H1 (cell line): ENCODE data around the gene PPP2R2B. TPM values are rescaled to one million over a fixed set of nuclear protein-coding genes. Genes with fewer than 3 reads are reported as not detected.

Experiments used
- CTCF ChIA-PET: fragments of 300-600 bp; sonication (Branson Sonifier 250); formaldehyde crosslinking; loops from one replicate; lab custom pipeline; 2021; ENCODE audit not compliant: partially characterized antibody; lab: Charles Lee
- POLR2A ChIA-PET: fragments of 300-600 bp; sonication (Branson Sonifier 250); formaldehyde crosslinking; loops from one replicate; lab custom pipeline; 2021; ENCODE audit warnings: inconsistent platforms; ENCODE audit not compliant: partially characterized antibody; lab: Charles Lee
- DNase-seq, 2 experiments: peaks; one replicate each; pipeline versions ENCODE4 v3.0.0 to v3.0.0-alpha.2; 2010 to 2022; ENCODE audit warnings: low spot score in 2 of 2, low read depth in 1 of 2, mixed read lengths in 1 of 2
- FAIRE-seq: peaks from 2 replicates; lab custom pipeline; 2011; peaks lifted over from hg19 to GRCh38; lab: Jason Lieb, UNC
- H2AFZ ChIP-seq: 2 replicates; pipeline ENCODE4 v1.8.1; 2012; ENCODE audit warnings: low read length, inconsistent platforms
- H2AK5ac ChIP-seq: 2 replicates; pipeline ENCODE4 v1.6.1; 2013; ENCODE audit warnings: low read depth, low read length
- H2BK120ac ChIP-seq: replicated peaks from 2 replicates; pipeline ENCODE3; 2013; ENCODE audit warnings: low read depth, low read length, inconsistent platforms
- H2BK12ac ChIP-seq: 2 replicates; pipeline ENCODE4 v1.6.1; 2013; ENCODE audit warnings: low read depth, low read length
- H2BK15ac ChIP-seq: 2 replicates; pipeline ENCODE4 v1.6.1; 2013; ENCODE audit warnings: low read length
- H2BK20ac ChIP-seq: 2 replicates; pipeline ENCODE4 v1.6.1; 2013; ENCODE audit warnings: low read length
- H2BK5ac ChIP-seq: 2 replicates; pipeline ENCODE4 v1.6.1; 2013; ENCODE audit warnings: low read depth, low read length
- H3K14ac ChIP-seq: 2 replicates; pipeline ENCODE4 v1.6.1; 2013; ENCODE audit warnings: inconsistent platforms; ENCODE audit not compliant: insufficient read length
- H3K18ac ChIP-seq: 2 replicates; pipeline ENCODE4 v1.6.1; 2013; ENCODE audit warnings: low read length; ENCODE audit errors: extremely low read depth
- H3K23ac ChIP-seq: 2 replicates; pipeline ENCODE4 v1.6.1; 2013; ENCODE audit warnings: inconsistent platforms; ENCODE audit not compliant: insufficient read length
- H3K23me2 ChIP-seq: 2 replicates; pipeline ENCODE4 v1.6.1; 2013; ENCODE audit warnings: low read depth, low read length
- H3K27ac ChIP-seq: 2 replicates; pipeline ENCODE4 v1.6.1; 2011; ENCODE audit warnings: low read depth, low read length, inconsistent platforms
- H3K27me3 ChIP-seq, 4 experiments: replicated peaks in 1 of 4; 1 replicate in 1 of 4; 2 replicates in 3 of 4; pipeline versions ENCODE4 v1.6.1 to v1.8.1; 2011 to 2013; ENCODE audit warnings: low read length in 3 of 4, mild to moderate bottlenecking in 3 of 4, inconsistent platforms in 2 of 4, mixed read lengths in 2 of 4, moderate library complexity in 1 of 4; ENCODE audit not compliant: control insufficient read depth in 3 of 4, insufficient read depth in 3 of 4; ENCODE audit errors: extremely low read depth in 1 of 4
- H3K36me3 ChIP-seq, 4 experiments: 2 replicates each; pipeline versions ENCODE4 v1.6.1 to v1.8.1; 2011 to 2013; ENCODE audit warnings: mild to moderate bottlenecking in 4 of 4, low read length in 3 of 4, moderate library complexity in 2 of 4, control low read depth in 1 of 4, inconsistent platforms in 1 of 4; ENCODE audit not compliant: insufficient read depth in 4 of 4, control insufficient read depth in 2 of 4
- H3K4ac ChIP-seq: replicated peaks from 2 replicates; pipeline ENCODE3; 2013; ENCODE audit warnings: low read length, low read depth, mixed read lengths, inconsistent platforms; ENCODE audit not compliant: insufficient read length
- H3K4me1 ChIP-seq, 4 experiments: replicated peaks in 1 of 4; 1 replicate in 1 of 4; 2 replicates in 3 of 4; pipeline versions ENCODE4 v1.6.1 to v1.8.1; 2011 to 2013; ENCODE audit warnings: low read length in 3 of 4, inconsistent platforms in 2 of 4, mixed read lengths in 1 of 4; ENCODE audit not compliant: insufficient read depth in 4 of 4, control insufficient read depth in 3 of 4
- H3K4me2 ChIP-seq, 2 experiments: 2 replicates each; pipeline versions ENCODE4 v1.6.1 to v1.8.1; 2011 to 2013; ENCODE audit warnings: low read depth in 2 of 2, low read length in 2 of 2, control low read depth in 1 of 2, inconsistent platforms in 1 of 2, mild to moderate bottlenecking in 1 of 2; ENCODE audit not compliant: insufficient read depth in 1 of 2
- H3K4me3 ChIP-seq, 4 experiments: fragments of 200-600, 300-600 bp in 1 of 4; sonication (generic), shearing (Covaris generic), sonication (Bioruptor Twin) in 1 of 4; 2 replicates each; pipeline versions ENCODE4 v1.5.1 to v1.8.1; 2011 to 2016; ENCODE audit warnings: low read length in 4 of 4, low read depth in 3 of 4, control low read depth in 2 of 4, inconsistent platforms in 2 of 4, mild to moderate bottlenecking in 2 of 4, mixed read lengths in 1 of 4, moderate library complexity in 1 of 4; ENCODE audit not compliant: insufficient read depth in 2 of 4; ENCODE audit errors: extremely low read depth in 1 of 4
- H3K56ac ChIP-seq: replicated peaks from 2 replicates; pipeline ENCODE3; 2013; ENCODE audit warnings: low read depth, mild to moderate bottlenecking, mixed read lengths, low read length, inconsistent platforms; ENCODE audit not compliant: insufficient read length
- H3K79me1 ChIP-seq: 2 replicates; pipeline ENCODE4 v1.6.1; 2013; ENCODE audit warnings: low read depth, low read length, control low read depth
- H3K79me2 ChIP-seq, 2 experiments: 2 replicates each; pipeline versions ENCODE4 v1.6.1 to v1.8.1; 2012 to 2013; ENCODE audit warnings: low read length in 2 of 2, mild to moderate bottlenecking in 2 of 2, inconsistent platforms in 1 of 2; ENCODE audit not compliant: insufficient read depth in 2 of 2, control insufficient read depth in 1 of 2
- H3K9ac ChIP-seq, 4 experiments: replicated peaks in 1 of 4; 1 replicate in 1 of 4; 2 replicates in 3 of 4; pipeline versions ENCODE4 v1.6.1 to v1.8.1; 2011 to 2013; ENCODE audit warnings: low read depth in 3 of 4, low read length in 3 of 4, control low read depth in 2 of 4, mild to moderate bottlenecking in 2 of 4, moderate library complexity in 2 of 4, inconsistent platforms in 1 of 4; ENCODE audit errors: extremely low read depth in 1 of 4
- H3K9me3 ChIP-seq, 2 experiments: 2 replicates each; pipeline versions ENCODE4 v1.6.1 to v1.8.1; 2012 to 2013; ENCODE audit warnings: mild to moderate bottlenecking in 2 of 2, moderate library complexity in 2 of 2, control low read depth in 1 of 2, inconsistent platforms in 1 of 2, low read depth in 1 of 2, low read length in 1 of 2, mixed read lengths in 1 of 2; ENCODE audit not compliant: insufficient read depth in 2 of 2
- H4K20me1 ChIP-seq, 2 experiments: replicated peaks in 1 of 2; 2 replicates each; pipeline versions ENCODE3 to v1.8.1; 2011 to 2013; ENCODE audit warnings: inconsistent platforms in 2 of 2, low read length in 2 of 2, mild to moderate bottlenecking in 1 of 2; ENCODE audit not compliant: insufficient read depth in 2 of 2, control insufficient read depth in 1 of 2
- H4K5ac ChIP-seq: 2 replicates; pipeline ENCODE4 v1.6.1; 2013; ENCODE audit warnings: low read length, low read depth, mixed read lengths, inconsistent platforms; ENCODE audit not compliant: insufficient read length
- H4K8ac ChIP-seq: 2 replicates; pipeline ENCODE4 v1.8.0; 2013; ENCODE audit warnings: mild to moderate bottlenecking, moderate library complexity, low read length, inconsistent platforms; ENCODE audit not compliant: insufficient read depth; ENCODE audit errors: extremely low read depth
- H4K91ac ChIP-seq: replicated peaks from 2 replicates; pipeline ENCODE3; 2013; ENCODE audit warnings: low read length, mixed read lengths, inconsistent platforms; ENCODE audit not compliant: insufficient read length
- BACH1 ChIP-seq: IDR thresholded peaks from 2 replicates; pipeline ENCODE4 v1.6.1; 2012; ENCODE audit warnings: low read length, improper control_type of control experiment
- BRCA1 ChIP-seq: IDR thresholded peaks from 2 replicates; pipeline ENCODE4 v1.6.1; 2012; ENCODE audit warnings: low read depth, low read length, improper control_type of control experiment
- CBX5 ChIP-seq: fragments of 300-800, 300-1000 bp; sonication (generic); IDR thresholded peaks from 2 replicates; pipeline ENCODE4 v1.7.1; 2016; ENCODE audit warnings: antibody characterized with exemption, low read length, low read depth
- CBX8 ChIP-seq: fragments of 300-800, 300-1000 bp; sonication (generic); IDR thresholded peaks from 2 replicates; pipeline ENCODE4 v1.7.1; 2016; ENCODE audit warnings: low read depth, low read length, borderline replicate concordance
- CTBP2 ChIP-seq: IDR thresholded peaks from 2 replicates; pipeline ENCODE4 v1.7.0; 2011; ENCODE audit warnings: borderline replicate concordance, mild to moderate bottlenecking, moderate library complexity, mixed read lengths, low read length; ENCODE audit not compliant: insufficient read depth, insufficient read length
- FOSL1 ChIP-seq: IDR thresholded peaks from 2 replicates; pipeline ENCODE4 v1.6.1; 2011; ENCODE audit warnings: mild to moderate bottlenecking, low read depth, low read length, moderate library complexity; ENCODE audit not compliant: insufficient read depth
- KDM5A ChIP-seq: fragments of 200-600 bp; IDR thresholded peaks from 2 replicates; pipeline ENCODE4 v1.7.1; 2012; ENCODE audit warnings: mild to moderate bottlenecking, low read length, inconsistent platforms, mixed read lengths
- NANOG ChIP-seq: IDR thresholded peaks from 2 replicates; pipeline ENCODE4 v1.6.1; 2011; ENCODE audit warnings: low read length, low read depth, mild to moderate bottlenecking, inconsistent platforms; ENCODE audit not compliant: insufficient read depth, poor library complexity, severe bottlenecking
- RFX5 ChIP-seq: IDR thresholded peaks from 2 replicates; pipeline ENCODE4 v1.6.1; 2011; ENCODE audit warnings: low read depth, low read length, improper control_type of control experiment, borderline replicate concordance
- SIN3A ChIP-seq, 2 experiments: IDR thresholded peaks in 1 of 2; conservative IDR thresholded peaks in 1 of 2; 2 replicates each; pipeline ENCODE4 v1.6.1; 2011 to 2012; ENCODE audit warnings: low read length in 2 of 2, improper control_type of control experiment in 1 of 2, low read depth in 1 of 2, mild to moderate bottlenecking in 1 of 2
- SP1 ChIP-seq: IDR thresholded peaks from 2 replicates; pipeline ENCODE4 v1.6.1; 2011; ENCODE audit warnings: low read depth, low read length
- TEAD4 ChIP-seq: IDR thresholded peaks from 2 replicates; pipeline ENCODE4 v1.6.1; 2012; ENCODE audit warnings: low read depth, low read length, inconsistent platforms, mixed read lengths
- WGBS, 2 experiments: shearing (Covaris generic) in 1 of 2; methylation state at CpG; one replicate each; pipeline versions ENCODE4 v1.1.6 to v1.1.7; 2013 to 2015; ENCODE audit warnings: low lambda C conversion rate in 2 of 2, mixed read lengths in 2 of 2, inconsistent platforms in 1 of 2, low coverage in 1 of 2, missing lambda C conversion rate in 1 of 2; ENCODE audit not compliant: insufficient replicate concordance in 2 of 2, insufficient coverage in 1 of 2, insufficient read length in 1 of 2; ENCODE audit errors: extremely low coverage in 1 of 2, missing lambda C conversion rate in 1 of 2; 5-methylcytosine and 5-hydroxymethylcytosine counted together
- polyA plus RNA-seq, 7 experiments: library from polyadenylated mRNA; depleted of rRNA in 3 of 7; stranded (reverse) in 5 of 7; unstranded in 2 of 7; fragments of >200 nt in 5 of 7; fragments of 200-250 nt in 2 of 7; gene quantifications; 1 replicate in 5 of 7; 2 replicates in 1 of 7; 4 replicates in 1 of 7; pipeline versions ENCODE4 v1.2.1 to v1.2.3, GENCODE V29; 2011 to 2013; ENCODE audit warnings: missing spikeins in 2 of 7, mixed read lengths in 2 of 7
- total RNA-seq: library from RNA; stranded (reverse); fragmentation: NEBNext Ultra II Directional; extraction: Animal tissue kit (Norgen Biotek cat#: 25700); gene quantifications from 2 replicates; pipeline ENCODE4 v1.2.1, GENCODE V29; 2021

Gene PPP2R2B
- total and polyA plus RNA-seq, 2 of the 8 experiments (the other 6 are each of a cell fraction or from before 2014, with no cell fraction given) = 21.1 to 37.1 TPM

DNA sequence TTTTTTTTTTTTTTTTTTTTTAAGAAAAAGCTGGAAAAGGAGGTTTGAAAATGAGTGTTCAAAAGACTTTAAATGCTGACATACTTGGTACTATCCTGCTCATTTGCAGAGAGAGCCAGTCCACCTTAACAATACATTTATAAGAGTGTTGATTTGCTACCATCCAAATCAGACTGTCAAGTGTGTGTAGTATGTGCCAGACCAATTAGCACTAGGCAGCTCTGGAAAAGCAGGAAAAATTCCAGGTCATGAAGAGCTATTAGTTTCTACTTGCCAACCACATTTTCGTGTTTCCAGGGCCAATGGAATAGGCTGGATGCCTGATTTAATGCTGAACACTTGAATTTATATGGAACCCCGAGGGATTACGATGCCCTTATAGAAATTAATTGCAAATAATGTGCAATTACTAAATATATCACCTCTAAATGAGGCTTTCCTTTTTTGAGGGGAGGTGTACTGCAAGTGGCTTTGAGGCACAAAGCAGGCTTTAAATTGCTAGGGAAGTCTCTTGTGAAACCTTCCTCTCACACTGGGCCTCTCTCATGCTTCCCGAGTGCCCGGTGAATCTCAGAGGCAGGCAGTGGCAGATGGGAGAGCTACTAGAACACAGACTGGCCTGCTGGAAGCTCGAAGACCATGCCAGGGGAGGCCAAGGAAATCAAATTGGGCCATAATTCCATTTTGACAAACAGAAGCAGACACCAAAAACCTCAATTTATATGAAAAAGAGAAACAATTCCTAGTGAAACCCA, 178.7 kb downstream of the PPP2R2B start:
- H2BK120ac ChIP-seq = no peak overlapping the region
- H3K27me3 ChIP-seq = no peaks in the 10 kb centered on the region
- no peak overlapping the region for H2BK5ac ChIP-seq
- H3K56ac ChIP-seq = no peak overlapping the region
- H3K23ac ChIP-seq = no peak overlapping the region
- 0 out of 2 replicates have a peak overlapping the region, but pooled peaks have one; percentile 17 for H3K18ac ChIP-seq
- no peaks in the 10 kb centered on the region for H3K79me2 ChIP-seq
- H2AFZ ChIP-seq = no peak overlapping the region
- H4K5ac ChIP-seq = no peak overlapping the region
- ChIA-PET POLR2A (interaction anchor here (0.7 to 1.2 kb wide), 3 partner anchors 10 to 14 kb away, joined by 3 to 4 read pairs (median 3); no protein-coding TSS in a partner anchor), CTCF (interaction anchor here (0.7 to 1.8 kb wide), 7 partner anchors 27 to 399 kb away, joined by 3 to 7 read pairs (median 4); no protein-coding TSS in a partner anchor)
- no peaks in the 10 kb centered on the region for H3K79me1 ChIP-seq
- H4K20me1 ChIP-seq = no peaks in the 10 kb centered on the region
- no peak overlapping the region for H3K4me2 ChIP-seq
- no peak overlapping the region for H3K9ac ChIP-seq
- FAIRE-seq (no peak), DNase-seq (no peak)
- no peak overlapping the region for H3K27ac ChIP-seq
- WGBS, 2 experiments = 84% methylated on average over 6 of the region's 6 CpGs; no CpG with 5 or more reads in 1 of the 2 experiments
- no peak overlapping the region for H3K14ac ChIP-seq
- no peak overlapping the region for H3K4ac ChIP-seq
- H2BK12ac ChIP-seq = no peak overlapping the region
- H2BK20ac ChIP-seq = no peak overlapping the region
- no peak overlapping the region for H2AK5ac ChIP-seq
- H3K4me1 ChIP-seq = peaks cover 0 to 5% (median 4%) of the 10 kb centered on the region in 4 experiments; a peak in 5 of 7 replicates
- H4K8ac ChIP-seq = no peak overlapping the region
- no peaks in the 10 kb centered on the region for H3K9me3 ChIP-seq
- H3K36me3 ChIP-seq = no peaks in the 10 kb centered on the region
- no peak overlapping the region for H2BK15ac ChIP-seq
- H3K4me3 ChIP-seq = no peak overlapping the region
- H4K91ac ChIP-seq = no peak overlapping the region
- H3K23me2 ChIP-seq = no peaks in the 10 kb centered on the region
- no peak for TF ChIP-seq KDM5A
- no peak for TF ChIP-seq NANOG
- TF ChIP-seq RFX5 = no peak
- TF ChIP-seq CTBP2 = no peak
- TF ChIP-seq TEAD4 = no peak
- no peak for TF ChIP-seq CBX5
- no peak for TF ChIP-seq CBX8
- TF ChIP-seq SP1 = no peak
- TF ChIP-seq FOSL1 = no peak
- TF ChIP-seq BRCA1 = no peak
- TF ChIP-seq SIN3A (conservative IDR thresholded peaks at IDR 0.05 in 1 of 2, IDR thresholded peaks at IDR 0.05 in 1 of 2; ENCODE audit: low read depth in 1 of 2, low read length in 2 of 2) = no peak
- no peak for TF ChIP-seq BACH1
